Inflammatory macrophage (primary cell): ENCODE measurements around the gene PANK4.

Experiments
- DNase-seq, 2 donors: peaks; one replicate each; pipeline ENCODE4 v3.0.0-alpha.2; 2020 to 2022

The PANK4 gene

GRCh38 chr1:2510366-2511155 lies 15.8 kb downstream of the PANK4 start:
- no peak for DNase-seq

- no peak for DNase-seq
Observed at GRCh38 chr1:2509589-2509988, 16.8 kb downstream of the PANK4 start.

- DNase-seq: no peak
Observed at GRCh38 chr1:2508751-2509150, 17.6 kb downstream of the PANK4 start.

GRCh38 chr1:2508180-2508579 lies 18.2 kb downstream of the PANK4 start:
- DNase-seq: no peak

GRCh38 chr1:2507744-2508155 lies 18.6 kb downstream of the PANK4 start:
- DNase-seq: no peak

- no peak for DNase-seq
Observed at GRCh38 chr1:2506901-2507565, 19.4 kb downstream of the PANK4 start.

GRCh38 chr1:2506007-2506860 lies 20.2 kb downstream of the PANK4 start:
- no peak for DNase-seq

GRCh38 chr1:2505461-2505994 lies 20.9 kb downstream of the PANK4 start:
- no peak for DNase-seq

GRCh38 chr1:2504949-2505272 lies 21.5 kb downstream of the PANK4 start:
- no peak for DNase-seq

GRCh38 chr1:2504225-2504948 lies 22.0 kb downstream of the PANK4 start:
- no peak for DNase-seq

- DNase-seq: no peak
Observed at GRCh38 chr1:2503554-2504224, 22.7 kb downstream of the PANK4 start.

GRCh38 chr1:2502661-2503553 lies 23.5 kb downstream of the PANK4 start:
- no peak for DNase-seq

- no peak for DNase-seq
Observed at GRCh38 chr1:2502210-2502609, 24.2 kb downstream of the PANK4 start.

- no peak for DNase-seq
Observed at GRCh38 chr1:2501820-2502119, 24.6 kb downstream of the PANK4 start.

- DNase-seq: no peak
Observed at GRCh38 chr1:2501041-2501819, 25.2 kb downstream of the PANK4 start.

GRCh38 chr1:2499986-2500596 lies 26.3 kb downstream of the PANK4 start:
- no peak for DNase-seq

GRCh38 chr1:2499260-2499659 lies 27.1 kb downstream of the PANK4 start:
- DNase-seq: no peak

GRCh38 chr1:2498648-2499047 lies 27.7 kb downstream of the PANK4 start:
- DNase-seq: no peak

- DNase-seq: no peak
Observed at GRCh38 chr1:2497891-2498290, 28.5 kb downstream of the PANK4 start.

- no peak for DNase-seq
Observed at GRCh38 chr1:2496746-2497145, 29.6 kb downstream of the PANK4 start.
